ENCODE data around the gene OR10G3. TPM values are rescaled to one million over a fixed set of nuclear protein-coding genes. Genes with fewer than 3 reads are reported as not detected.

OR10G3 gene
- total and polyA plus RNA-seq, 12 donors, result not detected

DNA sequence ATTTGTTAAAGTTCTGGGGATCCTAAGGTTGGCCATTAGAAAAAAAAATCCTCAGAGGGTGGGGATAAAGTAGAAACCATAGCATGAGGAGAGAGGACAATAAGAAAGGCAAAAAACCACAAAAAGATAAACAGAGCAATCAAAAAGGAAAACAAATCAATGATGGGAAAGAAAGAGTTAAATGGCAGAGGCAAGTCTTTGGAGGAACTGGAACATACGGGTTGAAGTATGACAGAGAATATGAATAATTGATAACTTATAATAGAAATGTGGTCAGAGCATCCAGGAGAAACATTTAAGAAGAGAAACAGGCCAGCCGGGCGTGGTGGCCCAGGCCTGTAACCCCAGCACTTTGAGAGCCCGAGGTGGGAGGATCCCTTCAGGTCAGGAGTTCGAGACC lies 35.9 kb downstream of the OR10G3 start:
- DNase-seq (no peak), ATAC-seq (no peak)
- Histone ChIP-seq H3K9me3 (no peaks in the 10 kb centered on the region), H3K36me3 (no peaks in the 10 kb centered on the region), H3K4me1 (no peaks in the 10 kb centered on the region), H3K4me3 (no peak overlapping the region), H3K27ac (no peak overlapping the region), H3K27me3 (peaks cover 0 to 36% (median 23%) of the 10 kb centered on the region in 7 donors)
- whole genome bisulfite sequencing, 2 donors, result 52 to 57% methylated on average over 5 of the region's 5 CpGs
- TF ChIP-seq, protein P1, sequence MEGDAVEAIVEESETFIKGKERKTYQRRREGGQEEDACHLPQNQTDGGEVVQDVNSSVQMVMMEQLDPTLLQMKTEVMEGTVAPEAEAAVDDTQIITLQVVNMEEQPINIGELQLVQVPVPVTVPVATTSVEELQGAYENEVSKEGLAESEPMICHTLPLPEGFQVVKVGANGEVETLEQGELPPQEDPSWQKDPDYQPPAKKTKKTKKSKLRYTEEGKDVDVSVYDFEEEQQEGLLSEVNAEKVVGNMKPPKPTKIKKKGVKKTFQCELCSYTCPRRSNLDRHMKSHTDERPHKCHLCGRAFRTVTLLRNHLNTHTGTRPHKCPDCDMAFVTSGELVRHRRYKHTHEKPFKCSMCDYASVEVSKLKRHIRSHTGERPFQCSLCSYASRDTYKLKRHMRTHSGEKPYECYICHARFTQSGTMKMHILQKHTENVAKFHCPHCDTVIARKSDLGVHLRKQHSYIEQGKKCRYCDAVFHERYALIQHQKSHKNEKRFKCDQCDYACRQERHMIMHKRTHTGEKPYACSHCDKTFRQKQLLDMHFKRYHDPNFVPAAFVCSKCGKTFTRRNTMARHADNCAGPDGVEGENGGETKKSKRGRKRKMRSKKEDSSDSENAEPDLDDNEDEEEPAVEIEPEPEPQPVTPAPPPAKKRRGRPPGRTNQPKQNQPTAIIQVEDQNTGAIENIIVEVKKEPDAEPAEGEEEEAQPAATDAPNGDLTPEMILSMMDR (IDR thresholded peaks at IDR 0.05), result no peak
- intact Hi-C loops (cut with DNase I), result no loop called here

GRCh38 chr14:21543521-21543960 lies 36.3 kb downstream of the OR10G3 start:
- H3K36me3 ChIP-seq, result no peaks in the 10 kb centered on the region
- TF ChIP-seq, protein P1 (IDR thresholded peaks at IDR 0.05), result no peak
- H3K27me3 ChIP-seq, result peaks cover 0 to 40% (median 27%) of the 10 kb centered on the region in 7 donors
- H3K4me1 ChIP-seq, result no peaks in the 10 kb centered on the region
- ATAC-seq (no peak), DNase-seq (no peak)
- H3K4me3 ChIP-seq, result no peak overlapping the region
- no peak overlapping the region for H3K27ac ChIP-seq
- intact Hi-C loops (cut with DNase I), result no loop called here
- no peaks in the 10 kb centered on the region for H3K9me3 ChIP-seq
- WGBS, 2 donors, result 31 to 34% methylated on average over 7 of the region's 7 CpGs

DNA sequence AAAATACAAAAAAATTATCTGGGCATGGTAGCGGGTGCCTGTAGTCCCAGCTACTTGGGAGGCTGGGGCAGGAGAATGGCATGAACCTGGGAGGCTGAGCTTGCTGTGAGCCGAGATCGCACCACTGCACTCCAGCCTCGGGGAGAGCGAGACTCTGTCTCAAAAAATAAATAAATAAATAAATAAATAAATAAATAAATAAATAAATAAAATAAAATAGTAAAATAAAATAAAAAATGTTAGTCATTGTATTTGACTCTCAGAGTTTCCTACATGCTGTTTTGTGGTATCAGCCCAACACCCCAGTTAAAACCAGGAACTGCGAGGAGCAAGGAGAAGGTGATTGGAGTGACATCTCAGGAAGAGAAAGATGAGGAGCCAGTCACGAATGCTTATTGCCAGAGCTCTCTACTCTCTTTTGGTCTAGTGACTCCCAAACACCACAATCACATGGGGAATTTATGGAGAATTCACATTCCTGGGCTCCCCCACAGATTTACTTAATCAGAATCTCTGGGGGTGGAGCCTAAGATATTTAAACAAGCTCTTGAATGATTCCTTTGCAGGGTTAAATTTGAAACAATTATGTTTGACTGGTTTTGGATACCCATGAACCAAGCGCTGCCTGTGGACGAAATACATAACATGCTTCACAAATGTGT lies 38.3 kb downstream of the OR10G3 start:
- 84 to 90% methylated on average over 9 of the region's 9 CpGs for WGBS, 2 donors
- intact Hi-C loops (cut with DNase I), result no loop called here

GRCh38 chr14:21539189-21539940 lies 40.5 kb downstream of the OR10G3 start:
- Histone ChIP-seq H3K27me3 (peaks cover 0 to 82% (median 68%) of the 10 kb centered on the region in 7 donors), H3K36me3 (no peaks in the 10 kb centered on the region), H3K4me1 (peaks cover 0 to 14% (median 6%) of the 10 kb centered on the region in 9 donors), H3K9me3 (no peaks in the 10 kb centered on the region), H3K4me3 (no peak overlapping the region), H3K27ac (no peak overlapping the region)
- WGBS, 2 donors, result 10 to 12% methylated on average over 3 of the region's 3 CpGs
- no peak for ATAC-seq
- TF ChIP-seq, protein P1 (IDR thresholded peaks at IDR 0.05), result no peak
- intact Hi-C loops (cut with DNase I), result no loop called here
- DNase-seq, result no peak

More for the DNA sequence above, 38.3 kb downstream of the OR10G3 start:
- no peak overlapping the region for H3K4me3 ChIP-seq
- DNase-seq (no peak), ATAC-seq (no peak)
- TF ChIP-seq, protein P1 (IDR thresholded peaks at IDR 0.05), result no peak
- H3K36me3 ChIP-seq, result no peaks in the 10 kb centered on the region
- H3K27ac ChIP-seq, result no peak overlapping the region
- peaks cover 0 to 7% (median 3%) of the 10 kb centered on the region in 9 donors for H3K4me1 ChIP-seq
- H3K9me3 ChIP-seq, result no peaks in the 10 kb centered on the region
- peaks cover 0 to 60% (median 46%) of the 10 kb centered on the region in 7 donors for H3K27me3 ChIP-seq

Data from heart right ventricle (tissue), 16 donors.